Stimulated activated CD4-positive, alpha-beta T cell treated with anti-CD3 and anti-CD28 coated beads, Interleukin-12 subunit alpha, Interleukin-12 subunit beta, amount 100 ng/mL, for 24 hours (primary cell): ENCODE results near the gene CLEC4F.
A peak's percentile ranks its signal among the peaks of the same experiment; 100 is the strongest.
"Not testable (repeated sequence)": the region's sequence is repeated elsewhere in the genome, so short reads cannot be mapped to it uniquely, and the experiment has no call there.

ENCODE experiments used
- DNase-seq, 2 experiments: peaks; one replicate each; pipeline ENCODE4 v3.0.0-alpha.2; 2020; ENCODE audit warnings: low read depth in 2 of 2

Gene CLEC4F

DNA sequence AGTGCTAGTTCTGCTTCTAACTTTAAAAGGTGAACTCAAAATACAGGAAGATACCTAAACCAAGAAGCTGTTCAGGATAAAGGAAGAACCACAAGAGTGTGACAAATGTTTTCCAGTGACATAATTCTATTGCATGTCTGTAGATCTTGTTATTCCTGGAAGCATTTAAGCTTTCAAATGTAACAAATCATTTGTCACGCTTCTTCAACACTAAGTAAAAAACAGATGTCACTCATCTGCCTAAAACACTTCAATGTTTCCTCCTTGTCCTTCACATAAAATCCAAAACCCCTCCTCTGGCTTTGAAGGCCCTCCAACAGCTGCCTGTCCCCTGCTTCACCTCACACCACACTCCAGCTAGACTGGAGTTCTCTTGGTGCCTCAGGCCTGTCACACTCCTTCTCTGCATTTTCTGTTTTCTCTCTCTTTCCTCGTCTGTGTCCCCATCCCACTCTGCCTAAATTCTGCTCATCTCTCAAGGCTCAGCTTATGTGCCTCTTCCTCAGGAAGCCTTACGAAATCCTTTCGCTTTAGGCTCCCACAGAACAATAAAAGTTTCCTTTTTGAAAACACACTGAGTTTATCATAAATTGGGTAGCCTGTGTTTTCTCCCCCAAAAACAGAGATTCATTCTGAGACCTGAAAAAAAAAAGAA lies 6.4 kb upstream of the CLEC4F start:
- DNase-seq, result no peak

DNA sequence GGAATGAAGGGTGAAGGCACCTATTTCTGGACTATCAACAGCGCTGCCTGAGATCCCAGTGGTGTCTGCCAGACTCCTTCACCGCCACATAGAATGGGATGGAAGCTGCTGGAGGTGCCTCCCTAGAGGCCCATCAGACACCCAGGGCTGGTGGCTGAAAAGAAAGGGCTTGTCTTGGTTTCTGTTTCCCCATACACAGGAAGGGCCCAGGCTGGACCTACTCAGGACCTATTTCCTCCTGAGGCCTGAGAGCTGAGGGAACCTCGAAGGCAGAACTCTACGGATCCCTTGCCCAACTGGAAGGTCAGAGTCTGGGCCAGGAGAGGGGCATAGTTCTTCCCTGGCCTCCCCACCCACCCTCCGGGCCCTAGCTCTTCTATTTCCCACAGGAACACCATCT lies 2.9 kb upstream of the CLEC4F start:
- no peak for DNase-seq

DNA sequence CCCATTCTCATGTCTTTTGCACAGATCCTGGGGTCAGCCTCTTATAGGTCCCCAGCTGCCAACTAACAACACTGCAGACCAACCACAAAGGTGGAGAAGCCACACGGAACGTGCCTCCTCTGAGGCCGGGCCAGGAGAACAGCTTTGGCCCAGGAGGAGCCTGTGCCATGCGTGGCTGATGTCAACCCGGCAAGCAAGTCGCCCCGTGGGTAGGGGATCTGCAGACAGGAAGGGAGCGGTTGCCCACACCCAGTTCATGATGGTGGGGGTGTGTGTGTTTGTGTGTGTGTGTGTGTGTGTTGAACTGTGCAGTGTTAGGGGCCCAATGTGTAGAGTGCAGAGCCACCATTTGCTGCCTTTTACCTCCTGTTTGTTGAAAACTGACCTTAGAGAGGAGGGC lies 2.4 kb upstream of the CLEC4F start:
- no peak for DNase-seq

DNA sequence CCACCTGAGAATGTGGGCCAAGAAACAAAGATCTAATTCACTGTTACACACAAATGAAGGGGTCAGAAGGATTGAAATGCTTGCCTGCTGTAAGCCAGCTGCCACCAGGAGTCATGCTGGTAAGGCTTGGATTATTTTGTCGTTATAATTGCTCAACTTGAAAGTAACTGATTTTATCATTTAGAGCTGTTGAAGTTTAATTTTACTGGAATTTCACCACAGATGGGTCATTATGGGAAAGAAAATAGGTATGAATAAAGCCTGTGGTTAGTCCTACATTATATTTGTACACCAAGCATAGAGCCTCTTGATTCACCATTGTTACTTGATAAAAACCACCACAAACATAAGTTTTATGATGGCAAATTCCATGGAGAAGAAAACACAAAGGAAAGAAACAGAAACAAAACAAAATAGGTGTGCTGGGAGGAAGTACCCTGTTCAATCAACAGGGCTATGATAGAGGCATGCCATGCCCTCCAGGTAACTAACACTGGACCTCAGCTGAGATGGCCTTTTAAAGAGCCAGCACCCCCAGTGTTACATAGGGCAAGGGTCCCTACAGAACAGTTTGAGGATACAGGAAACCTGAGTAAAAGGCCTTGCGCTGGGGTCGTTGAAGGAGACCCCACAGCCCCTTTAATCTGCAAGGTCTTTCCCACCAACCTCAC lies 3.0 kb downstream of the CLEC4F start:
- DNase-seq, result no peak

DNA sequence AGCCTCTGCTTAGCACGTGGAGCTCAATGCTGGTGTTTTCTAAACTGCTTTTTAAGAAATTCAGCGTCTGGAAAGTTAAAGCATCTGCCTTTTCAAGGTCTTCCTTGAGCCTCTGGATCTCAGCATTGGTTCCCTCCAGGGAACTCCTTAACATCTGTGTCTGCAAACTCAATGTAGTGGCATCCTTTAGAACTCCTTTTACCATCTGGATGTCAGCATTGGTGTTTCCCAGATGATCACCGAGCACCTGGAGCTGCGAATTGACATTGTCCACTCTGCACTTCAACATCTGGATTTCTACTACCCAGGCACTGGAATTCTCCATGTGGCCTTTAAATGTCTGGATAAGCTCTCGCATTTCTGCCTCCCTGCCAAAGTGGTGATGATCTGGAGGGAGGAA lies 3.7 kb downstream of the CLEC4F start:
- DNase-seq, result no peak

DNA sequence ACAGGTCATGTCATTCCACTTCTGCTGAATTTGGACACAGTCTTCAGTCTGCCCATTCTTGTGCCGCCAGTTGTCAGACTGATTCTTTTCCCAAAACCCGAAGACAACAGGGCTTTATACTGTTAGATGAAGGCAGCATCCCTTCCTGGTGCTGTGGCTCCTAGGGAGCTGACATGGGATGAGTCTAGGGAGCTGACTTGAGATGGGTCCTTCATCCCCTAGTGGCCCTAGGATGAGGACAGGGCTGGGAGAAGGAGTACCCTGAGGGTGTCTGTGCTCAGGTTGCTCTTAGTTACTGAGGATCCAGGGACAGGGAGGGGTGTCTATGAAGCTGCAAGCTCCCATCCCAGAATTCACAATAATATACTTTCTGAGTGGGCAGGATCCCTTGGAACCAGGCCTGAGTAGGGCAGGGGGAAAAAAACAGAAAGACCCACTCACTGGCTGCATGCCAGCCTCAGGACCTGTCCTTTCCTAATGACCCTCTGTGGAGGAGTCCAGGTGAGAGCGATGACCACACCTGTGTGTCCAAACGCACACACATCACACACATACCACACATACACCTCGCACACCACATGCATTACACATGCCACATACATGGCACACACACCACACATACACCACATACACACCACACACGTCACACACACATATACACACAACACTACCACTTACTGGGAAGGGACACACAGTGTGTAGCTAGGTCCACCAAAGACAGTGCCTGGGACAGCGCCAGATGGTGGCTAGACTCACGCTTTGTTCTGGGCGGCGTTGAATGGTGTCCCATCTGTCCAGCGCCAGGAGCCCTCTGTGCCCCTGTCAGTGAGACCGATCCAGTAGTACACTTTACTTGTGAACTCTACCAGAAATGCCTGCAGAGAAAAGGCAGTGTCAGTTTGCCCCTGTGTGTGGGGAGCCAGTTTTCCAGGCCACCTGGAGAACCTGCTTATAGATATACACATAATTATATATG lies 11.1 kb downstream of the CLEC4F start:
- DNase-seq, result no peak

DNA sequence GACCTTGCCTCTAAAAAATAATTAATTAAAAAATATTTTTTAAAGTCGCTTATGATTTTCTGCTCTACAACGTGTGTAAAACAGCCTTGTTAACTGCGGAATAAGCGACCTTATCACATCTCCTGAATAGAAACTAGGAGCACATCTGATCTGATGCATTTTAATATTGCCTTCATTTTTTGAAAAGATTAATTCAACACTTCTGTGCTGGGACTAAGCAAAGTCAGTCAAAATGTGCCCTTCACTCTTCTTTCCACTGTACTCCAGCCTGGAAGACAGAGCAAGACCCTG lies 12.6 kb downstream of the CLEC4F start:
- no peak for DNase-seq

DNA sequence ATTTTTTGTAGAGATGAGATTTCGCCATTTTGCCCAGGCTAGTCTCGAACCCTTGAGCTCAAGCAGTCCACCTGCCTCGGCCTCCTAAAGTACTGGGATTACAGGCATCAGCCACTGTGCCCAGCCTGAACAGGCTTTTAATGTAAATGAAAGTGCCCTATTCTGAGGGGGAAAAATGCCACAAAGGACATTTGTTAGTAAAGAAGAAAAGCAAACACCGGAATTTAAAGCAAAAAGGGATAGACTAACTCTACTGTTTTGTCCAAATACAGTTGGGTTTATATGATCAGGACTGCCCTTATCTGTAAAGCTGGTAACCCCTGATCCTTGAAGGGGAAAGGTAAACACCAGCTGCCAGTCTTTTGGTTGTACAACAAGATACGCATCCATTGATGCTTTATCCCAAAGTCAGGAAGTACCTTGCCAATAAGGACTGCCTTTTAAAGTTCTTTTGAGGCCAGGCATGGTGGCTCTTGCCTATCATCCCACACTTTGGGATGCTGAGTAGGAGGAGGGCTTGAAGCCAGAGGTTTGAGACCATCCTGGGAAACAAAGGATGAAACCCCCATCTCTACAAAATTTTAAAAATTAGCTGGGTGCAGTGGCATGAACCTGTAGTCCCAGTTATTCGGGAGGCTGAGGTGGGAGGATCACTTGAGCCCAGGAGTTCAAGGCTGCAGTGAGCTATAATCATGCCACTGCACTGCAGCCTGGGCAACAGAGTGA lies 13.1 kb downstream of the CLEC4F start:
- DNase-seq, result no peak

DNA sequence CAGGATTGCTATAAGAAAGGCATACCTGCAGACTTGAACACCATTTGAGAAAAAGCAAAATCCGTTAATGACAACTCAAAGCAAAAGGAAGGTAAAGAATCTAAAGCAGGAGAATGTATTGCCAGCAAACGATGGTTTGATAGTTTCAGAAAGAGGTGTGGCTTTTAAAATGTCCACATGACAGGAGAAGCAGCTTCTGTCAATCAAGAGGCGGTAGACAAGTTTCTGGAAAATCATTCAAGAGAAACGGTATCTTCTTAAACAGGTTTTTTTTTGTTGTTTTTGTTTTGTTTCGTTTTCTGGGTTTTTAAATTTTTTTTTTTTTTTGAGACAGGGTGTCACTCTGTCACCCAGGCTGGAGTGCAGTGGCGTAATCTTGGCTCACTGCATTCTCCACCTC lies 13.8 kb downstream of the CLEC4F start:
- no peak for DNase-seq

DNA sequence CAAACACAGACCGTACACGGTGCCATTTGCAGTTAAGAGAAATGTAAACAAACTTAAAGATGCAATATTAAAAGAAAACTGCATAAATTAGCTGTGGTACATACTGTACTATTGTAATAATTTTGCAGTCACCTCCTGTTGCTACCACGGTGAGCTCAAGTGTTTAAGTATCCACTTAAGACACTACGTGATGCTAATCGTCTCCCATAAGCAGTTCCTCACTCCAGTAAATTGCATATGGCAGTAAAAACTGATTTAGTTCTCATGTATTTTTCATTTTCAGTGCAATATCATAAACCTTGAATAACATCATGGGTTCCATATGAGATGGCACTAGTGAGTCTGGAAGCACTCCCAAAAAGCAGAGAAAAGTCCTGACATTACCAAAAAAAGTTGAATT lies 14.4 kb downstream of the CLEC4F start:
- DNase-seq, result no peak

DNA sequence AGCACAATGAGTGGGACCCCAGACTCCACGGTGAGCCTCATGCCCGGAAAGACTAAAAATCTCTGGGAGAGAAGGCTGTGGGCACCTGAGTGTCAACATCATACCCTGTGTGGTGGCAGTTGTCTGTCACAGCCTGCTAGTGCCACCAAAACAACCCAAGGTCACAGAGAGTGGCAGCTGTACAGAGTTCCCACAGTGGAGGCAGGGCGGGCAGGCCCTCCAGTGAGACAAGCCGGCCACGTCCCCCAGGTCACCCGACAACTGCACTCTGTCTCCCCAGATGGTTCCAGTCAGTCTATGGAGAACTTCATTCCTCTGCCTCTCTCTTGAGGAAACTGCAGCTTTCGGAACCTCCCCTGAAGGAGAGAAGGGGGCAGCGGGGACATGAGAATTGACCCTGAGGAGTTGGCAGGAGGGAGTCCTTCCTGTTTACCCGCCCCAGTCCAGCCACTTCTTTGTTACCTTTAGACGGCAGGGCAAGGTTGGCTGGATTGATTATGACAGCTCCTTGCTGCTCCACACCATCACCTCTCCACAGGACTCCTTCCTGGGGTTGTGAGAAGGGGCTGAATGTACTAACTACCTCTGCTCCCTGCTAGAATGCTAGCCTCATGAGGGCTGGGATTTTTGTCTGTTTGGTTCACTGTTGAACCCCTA lies 18.7 kb downstream of the CLEC4F start:
- no peak for DNase-seq

DNA sequence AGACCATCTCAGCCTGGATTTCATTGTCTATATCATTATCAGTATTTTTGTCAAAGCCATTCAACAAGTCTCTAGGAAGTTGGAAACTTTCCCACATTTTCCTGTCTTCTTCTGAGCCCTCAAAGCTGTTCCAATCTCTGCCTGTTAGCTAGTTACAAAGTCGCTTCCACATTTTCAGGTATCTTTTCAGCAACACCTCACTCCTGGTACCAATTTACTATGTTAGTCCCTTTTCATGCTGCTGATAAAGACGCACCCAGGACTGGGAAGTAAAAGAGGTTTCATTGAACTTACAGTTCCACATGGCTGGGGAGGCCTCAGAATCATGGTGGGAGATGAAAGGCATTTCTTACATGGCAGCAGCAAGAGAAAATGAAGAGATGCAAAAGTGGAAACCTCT lies 20.7 kb downstream of the CLEC4F start:
- no peak for DNase-seq

DNA sequence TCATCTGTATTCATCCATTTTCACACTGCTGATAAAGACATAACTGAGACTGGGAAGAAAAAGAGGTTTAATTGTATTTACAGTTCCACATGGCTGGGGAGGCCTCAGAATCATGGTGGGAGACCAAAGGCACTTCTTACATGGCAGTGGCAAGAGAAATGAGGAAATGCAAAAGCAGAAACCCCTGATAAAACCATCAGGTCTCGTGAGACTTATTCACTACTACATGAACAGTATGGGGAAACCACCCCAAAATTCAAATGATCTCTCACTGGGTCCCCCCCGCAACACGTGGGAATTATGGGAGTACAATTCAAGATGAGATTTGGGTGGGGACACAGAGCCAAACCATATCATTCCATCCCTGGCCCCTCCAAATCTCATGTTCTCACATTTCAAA lies 22.4 kb downstream of the CLEC4F start:
- DNase-seq, result not testable (repeated sequence)

DNA sequence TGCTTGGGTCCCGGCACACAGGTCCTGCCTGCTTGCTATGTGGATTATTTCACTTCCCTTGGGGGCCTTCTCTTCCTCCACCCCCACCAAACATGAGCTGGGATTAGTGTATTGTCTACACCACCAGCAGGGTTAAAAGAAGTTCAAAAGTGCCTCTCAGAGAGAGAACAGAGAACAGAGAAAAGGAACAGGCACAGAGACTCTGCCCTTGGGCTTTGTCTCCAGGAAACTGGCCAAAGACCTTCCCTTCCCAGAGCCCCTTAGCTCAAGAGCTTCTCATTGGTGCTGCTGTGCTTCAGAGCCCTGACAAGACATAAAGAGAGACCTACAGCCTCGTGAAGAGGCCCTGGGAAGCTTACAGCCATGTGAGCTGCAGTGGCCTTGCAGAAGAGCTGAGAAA lies 22.9 kb downstream of the CLEC4F start:
- DNase-seq, result no peak

DNA sequence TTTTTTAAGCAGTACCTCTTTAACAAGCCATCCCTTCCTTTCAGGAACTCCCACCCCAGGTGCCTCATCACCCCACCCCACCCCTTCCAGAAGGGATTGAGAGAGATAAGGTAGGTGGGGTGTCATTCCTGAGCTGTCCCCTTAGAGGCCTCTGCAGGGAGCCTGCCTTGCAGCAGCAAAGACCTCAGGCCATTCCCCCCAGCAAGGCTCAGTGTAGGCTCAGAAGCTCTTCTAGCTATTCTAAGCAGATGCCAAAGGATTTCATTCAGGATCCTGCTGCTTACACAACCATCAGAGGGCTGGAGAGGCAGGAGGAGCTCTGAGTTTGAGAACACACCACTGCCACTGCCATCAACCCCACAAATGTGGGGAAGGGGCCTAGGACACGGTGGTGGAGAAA lies 24.1 kb downstream of the CLEC4F start:
- DNase-seq, result no peak

DNA sequence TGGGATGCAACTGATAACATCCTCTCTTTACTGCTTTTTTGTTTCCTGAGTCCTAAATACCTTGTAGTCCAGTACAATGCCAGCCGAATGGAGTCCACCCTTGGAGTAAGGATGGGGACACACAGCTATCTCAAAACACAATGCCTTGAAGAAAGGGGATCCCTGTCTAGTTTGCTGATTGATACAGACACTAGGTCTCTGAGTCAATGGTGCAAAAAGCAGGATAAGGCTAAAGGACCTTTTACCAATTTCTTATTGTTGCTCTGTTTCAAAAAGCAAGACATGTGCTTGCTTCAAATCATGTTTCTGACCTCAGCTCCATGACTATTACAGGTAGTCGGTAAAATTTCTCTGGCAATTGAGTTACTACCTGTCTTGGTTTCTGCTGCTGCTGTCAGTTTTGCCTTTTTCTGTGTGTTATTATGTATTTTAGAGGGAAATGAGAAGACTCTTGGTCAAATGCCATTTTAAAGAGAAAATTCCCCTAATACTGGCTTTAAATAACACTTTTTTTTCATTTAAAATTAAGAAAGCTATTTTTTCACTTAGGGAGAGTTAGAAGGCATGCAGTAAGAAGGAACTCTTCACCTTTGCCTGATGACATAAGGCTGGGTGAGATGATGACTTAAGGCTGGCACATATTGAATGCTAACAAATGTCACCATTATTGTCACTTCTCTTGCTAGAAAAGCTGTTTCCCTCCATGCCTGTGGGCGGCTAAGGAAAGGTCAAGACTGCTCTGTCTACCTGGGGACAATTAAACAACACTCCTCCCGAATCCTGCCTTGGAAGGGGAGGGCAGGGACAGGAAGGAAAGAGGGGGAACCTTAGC lies 25.0 kb downstream of the CLEC4F start:
- DNase-seq, result no peak

DNA sequence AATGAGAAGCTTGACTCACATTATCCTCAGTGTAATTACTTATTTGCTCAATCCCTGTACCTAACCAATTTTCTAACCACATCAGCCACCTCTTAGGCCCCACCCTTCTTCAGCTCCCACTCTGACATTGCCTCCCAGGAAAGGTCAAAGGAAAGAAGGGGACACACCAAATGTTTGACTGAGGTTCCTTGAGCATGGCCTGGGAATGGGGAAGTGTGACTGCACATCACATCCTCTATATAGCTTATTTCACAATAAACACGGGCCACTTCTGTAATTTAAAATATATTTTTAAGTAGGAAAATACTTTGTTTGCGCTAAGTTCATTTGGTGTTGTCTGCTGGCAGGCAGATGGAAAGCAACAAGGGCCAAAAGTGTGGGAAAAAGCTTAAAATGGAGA lies 26.9 kb downstream of the CLEC4F start:
- DNase-seq, result no peak

DNA sequence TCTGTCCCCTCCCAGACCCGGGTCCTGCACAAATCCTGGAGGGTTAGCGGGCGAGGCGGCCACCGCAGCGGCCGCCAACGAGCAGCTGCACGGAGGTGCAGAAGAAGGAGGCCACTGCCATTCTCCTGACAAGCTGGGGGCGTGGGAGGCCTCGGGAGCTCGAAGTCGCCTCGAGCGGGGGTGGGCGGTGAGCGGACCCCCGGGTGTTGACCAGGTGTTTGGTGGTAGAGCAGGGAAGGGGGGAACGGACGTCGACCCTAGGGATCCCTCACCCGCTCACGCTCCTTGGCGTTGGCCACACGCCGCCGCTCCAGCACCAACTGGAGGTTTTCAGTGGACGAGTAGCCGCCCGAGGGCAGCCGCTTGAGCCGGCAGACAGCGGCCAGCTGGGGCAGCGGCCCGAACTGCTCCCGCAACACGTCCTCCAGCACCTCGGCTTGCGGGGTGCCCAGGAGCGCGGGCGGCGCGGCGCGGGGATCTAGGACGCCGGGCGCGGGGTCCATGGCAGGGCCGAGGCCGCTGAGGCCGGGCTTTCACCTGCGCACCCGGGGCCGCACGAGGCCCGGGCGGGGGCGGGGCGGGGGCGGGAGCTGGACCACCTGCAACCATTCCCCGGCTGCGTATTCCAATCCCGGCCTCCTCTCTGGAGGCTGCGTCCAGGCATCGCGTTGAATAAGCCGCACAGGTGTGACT lies 30.1 kb downstream of the CLEC4F start, which contains the start of gene FIGLA:
Gene FIGLA (minus strand): TSS at position 508 of the 693 bp plus-strand sequence. CDS start 5 bp downstream, at position 503.
- no peak for DNase-seq

DNA sequence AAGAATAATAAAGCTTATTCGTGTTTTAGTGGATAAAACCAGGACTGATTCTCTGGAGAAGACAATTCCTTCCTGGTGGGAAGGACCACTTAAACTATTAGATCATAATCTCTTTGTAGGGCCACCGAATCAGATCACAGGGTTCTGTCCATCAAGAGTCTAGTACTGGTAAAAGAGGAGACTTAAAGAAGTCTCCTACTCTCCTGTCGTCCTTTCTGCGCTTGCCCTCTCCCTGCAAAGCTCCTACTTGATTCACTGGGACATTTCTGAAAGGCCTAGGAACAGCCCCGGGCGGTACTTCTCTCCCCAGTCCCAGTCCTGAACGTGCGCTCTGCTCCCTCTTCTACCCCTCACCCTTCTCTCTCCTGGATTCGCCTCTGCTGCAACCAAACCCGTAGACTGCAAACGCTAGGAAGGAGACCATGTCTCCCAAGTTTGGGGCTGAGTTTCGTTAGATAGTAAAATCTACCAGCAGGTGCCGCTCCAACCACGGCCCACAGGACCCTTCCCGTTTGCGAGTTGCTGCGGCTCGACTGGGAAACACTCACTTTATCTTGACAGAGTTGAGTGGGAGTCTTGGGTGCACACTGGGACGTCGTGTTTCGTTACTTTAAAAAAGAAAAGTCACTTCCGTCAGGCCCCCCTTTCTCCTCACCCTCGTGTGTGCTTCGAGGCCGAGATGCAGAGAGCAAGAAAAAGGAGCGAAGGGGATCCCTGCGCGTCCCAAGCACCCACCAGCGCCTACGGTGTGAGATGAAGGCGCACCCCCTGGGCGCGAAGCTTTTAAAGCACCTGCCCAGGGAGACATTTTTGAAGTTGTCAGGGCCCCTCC lies 30.9 kb downstream of the CLEC4F start:
- peak; percentile 46 to 68 for DNase-seq
